A673 (cell line): ENCODE measurements around the gene MRNIP.

Experiments
- CTCF ChIP-seq: fragments of 300-800, 200-600 bp; sonication (generic); conservative IDR thresholded peaks from 2 replicates; pipeline ENCODE4 v1.5.1; 2017; ENCODE audit warnings: low read depth, mild to moderate bottlenecking, antibody characterized with exemption, low read length, moderate library complexity, mixed read lengths
- EZH2 ChIP-seq: fragments of 200-600 bp; sonication (generic); IDR thresholded peaks from 2 replicates; pipeline ENCODE4 v1.6.1; 2017; ENCODE audit warnings: borderline replicate concordance, low read depth, mild to moderate bottlenecking, mixed read lengths, antibody characterized with exemption, low read length; ENCODE audit not compliant: poor library complexity, severe bottlenecking

GRCh38 chr5:179906294-179906794 lies 47.7 kb upstream of the MRNIP start:
- TF ChIP-seq CTCF (no peak), EZH2 (no peak)
